Dedifferentiated amniotic fluid mesenchymal stem cell (primary cell): ENCODE results near the gene PIK3C2B.
"Not testable (repeated sequence)": the region's sequence is repeated elsewhere in the genome, so short reads cannot be mapped to it uniquely, and the experiment has no call there.

Experiments used
- DNase-seq: peaks from one replicate; pipeline ENCODE4 v3.0.0-alpha.2; 2016; ENCODE audit errors: extremely low spot score

Gene PIK3C2B

DNA sequence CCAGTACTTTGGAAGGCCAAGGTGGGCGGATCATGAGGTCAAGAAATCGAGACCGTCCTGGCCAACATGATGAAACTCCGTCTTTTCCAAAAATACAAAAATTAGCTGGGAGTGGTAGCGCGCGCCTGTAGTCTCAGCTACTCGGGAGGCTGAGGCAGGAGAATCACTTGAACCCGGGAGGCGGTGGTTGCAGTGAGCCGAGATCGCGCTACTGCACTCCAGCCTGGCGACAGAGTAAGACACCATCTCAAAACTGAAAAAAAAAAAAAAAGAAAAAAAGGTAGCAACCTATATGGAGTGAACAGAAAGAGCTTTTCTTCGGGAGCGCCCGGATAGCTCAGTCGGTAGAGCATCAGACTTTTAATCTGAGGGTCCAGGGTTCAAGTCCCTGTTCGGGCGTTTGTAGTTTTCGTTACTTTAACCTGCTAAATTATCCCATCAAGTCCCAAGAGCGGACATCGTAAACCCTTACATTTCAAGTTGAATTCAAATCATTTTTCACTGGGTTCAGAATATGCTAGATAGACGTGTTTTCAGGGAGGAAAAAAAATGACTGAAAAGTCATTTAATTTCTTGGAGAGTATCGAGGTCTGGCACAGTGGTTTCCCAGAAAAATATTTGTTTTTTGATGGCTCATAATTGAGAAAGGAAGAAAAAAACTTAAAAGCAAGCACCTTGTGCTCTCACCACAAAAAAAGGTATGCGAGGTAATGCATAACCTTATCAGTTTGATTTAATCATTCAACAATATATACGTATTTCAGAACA is 11.8 kb upstream of the PIK3C2B start:
- DNase-seq = peak; percentile 95

- DNase-seq = no peak
These were observed 11.1 kb upstream of the PIK3C2B start for GRCh38 chr1:204505674-204506200.

- no peak for DNase-seq
These were observed 9.4 kb upstream of the PIK3C2B start for GRCh38 chr1:204503913-204504519.

- peak; percentile 93 for DNase-seq
These were observed 8.7 kb upstream of the PIK3C2B start for GRCh38 chr1:204503122-204503912.

GRCh38 chr1:204502241-204502640 is 7.6 kb upstream of the PIK3C2B start:
- DNase-seq = no peak

DNA sequence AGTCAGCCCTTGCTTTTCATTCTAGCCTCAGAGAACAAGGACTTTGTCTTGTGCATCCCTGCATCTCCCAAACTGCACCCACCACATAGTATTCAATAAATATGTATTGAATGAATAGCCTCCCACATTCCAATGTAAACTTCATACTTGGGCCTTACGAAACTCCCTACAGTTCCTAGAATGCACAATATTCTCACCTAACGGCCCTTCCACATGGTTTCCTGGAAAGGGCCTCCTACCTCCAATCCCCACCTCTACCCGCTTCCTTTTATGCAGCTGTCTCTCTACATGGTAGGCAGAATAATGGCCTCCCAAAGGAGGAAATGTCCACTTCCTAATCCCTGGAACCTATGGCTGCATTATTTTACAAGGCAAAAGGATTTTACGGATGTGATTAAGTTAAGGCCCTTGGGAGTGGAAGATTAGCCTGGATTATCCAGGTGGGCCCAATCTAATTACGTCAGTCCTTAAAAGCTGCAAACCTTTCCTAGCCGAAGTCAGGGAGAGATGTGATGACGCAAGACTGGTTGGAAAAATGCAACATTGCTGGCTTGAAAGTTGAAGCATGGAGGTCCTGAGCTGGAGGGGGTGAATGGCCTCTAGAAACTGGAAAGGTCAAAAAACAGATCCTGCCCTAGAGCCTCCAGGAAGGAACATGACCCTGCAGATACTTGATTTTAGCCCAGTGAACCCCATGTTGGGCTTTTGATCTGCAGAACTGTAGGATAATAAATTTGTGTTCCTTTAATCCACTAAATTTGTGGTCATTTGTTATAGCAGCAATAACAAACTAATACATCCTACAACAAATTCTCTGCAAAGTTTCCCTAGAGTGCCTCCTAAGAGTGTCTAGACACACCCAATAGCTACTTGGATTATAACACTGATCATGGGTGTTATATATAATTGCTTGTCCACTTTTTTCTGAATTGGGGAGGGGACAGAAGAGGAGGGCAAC is 5.2 kb upstream of the PIK3C2B start:
- no peak for DNase-seq

GRCh38 chr1:204498981-204499380 is 4.4 kb upstream of the PIK3C2B start:
- DNase-seq = no peak

GRCh38 chr1:204495777-204496176 is 1.2 kb upstream of the PIK3C2B start:
- DNase-seq = no peak

DNA sequence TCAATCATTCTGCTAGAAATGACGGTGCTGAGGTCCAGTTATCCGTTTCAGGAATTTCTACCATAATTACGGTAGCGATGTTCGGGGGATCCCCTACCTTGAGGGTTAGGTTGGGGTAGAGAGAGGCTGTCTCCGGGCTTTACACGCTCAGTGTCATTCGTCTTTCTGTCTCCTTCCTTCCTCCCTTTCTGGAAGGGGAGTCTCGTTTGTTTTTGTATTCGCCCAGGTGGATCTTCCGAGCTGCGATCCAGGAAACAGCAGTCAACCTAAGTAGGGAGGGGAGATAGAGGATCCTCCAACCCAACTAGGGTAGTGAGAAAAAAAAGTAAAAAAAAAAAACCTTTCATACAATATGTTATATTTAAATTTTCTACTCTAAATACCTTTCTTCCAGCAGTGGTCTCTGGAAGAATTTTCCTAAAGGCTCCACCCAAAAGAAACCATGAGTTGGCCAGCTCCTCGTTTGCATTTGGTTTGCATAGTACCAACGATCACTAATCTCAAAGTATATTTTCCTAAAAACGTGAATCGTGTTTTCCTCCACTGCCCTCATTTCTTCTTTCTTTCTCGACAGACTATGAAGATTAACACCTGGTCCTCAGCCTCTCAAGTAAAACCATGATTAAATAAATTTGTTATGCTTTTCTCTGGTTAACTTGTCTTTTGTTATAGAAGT is 611 bp upstream of the PIK3C2B start:
- no peak for DNase-seq

DNA sequence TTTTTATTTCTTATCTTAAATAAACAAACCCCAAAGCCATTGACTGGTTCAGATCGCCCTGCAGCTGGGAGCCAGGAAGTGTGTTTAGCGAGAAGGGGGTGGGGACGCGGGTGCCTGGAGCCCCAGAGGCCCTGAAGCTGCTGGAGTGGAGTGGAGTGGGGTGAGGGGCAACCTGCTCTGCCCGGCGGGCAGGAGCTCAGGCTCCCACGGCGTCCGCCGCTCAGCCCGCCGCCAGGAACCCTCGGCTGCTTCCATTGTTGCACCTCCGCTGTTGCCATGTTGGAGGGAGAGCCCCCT is 673 bp downstream of the PIK3C2B start:
- no peak for DNase-seq

GRCh38 chr1:204493145-204493983 is 1.2 kb downstream of the PIK3C2B start:
- peak; percentile 69 for DNase-seq

DNA sequence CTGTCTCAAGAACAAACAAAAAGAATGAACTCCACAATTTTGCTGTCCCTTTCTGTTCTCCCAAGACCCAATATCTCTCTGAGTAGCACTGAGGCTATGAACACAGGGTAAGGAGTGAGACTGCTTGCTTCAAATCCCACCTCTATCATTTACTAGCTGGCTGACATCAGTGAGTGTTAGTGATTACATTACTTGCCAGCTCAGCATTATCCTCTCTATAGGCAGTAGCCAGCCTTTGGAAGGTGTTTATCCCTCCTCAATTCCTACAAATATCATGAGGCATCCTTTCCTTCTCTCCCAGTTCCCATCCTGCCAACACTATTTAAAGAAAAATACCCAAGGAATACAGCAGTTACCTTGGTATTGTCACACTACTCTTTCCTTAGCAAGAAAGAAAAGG is 3.0 kb downstream of the PIK3C2B start:
- DNase-seq = no peak

- peak; percentile 25 for DNase-seq
These were observed 7.4 kb downstream of the PIK3C2B start for GRCh38 chr1:204487256-204487615.

GRCh38 chr1:204486513-204487255 is 7.9 kb downstream of the PIK3C2B start:
- DNase-seq = not testable (repeated sequence)

DNA sequence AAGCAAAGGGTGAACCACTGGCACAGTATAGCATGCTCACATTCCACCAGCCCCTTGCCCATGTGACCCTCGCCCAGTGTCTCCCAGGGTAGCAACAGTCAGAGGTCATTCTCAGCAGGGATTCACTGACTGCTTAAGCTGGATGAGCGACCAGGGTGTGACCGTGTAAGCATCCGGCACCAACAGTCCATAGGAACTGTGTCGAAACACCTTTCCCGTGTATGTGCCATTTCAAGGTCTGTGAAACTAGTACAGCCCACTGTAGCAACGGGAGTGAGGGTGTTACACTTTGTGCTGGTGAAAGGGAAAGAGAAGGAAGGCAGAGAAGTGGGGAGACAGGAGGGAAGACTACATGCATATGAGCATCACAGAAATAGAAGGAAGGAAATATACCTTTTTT is 10.8 kb downstream of the PIK3C2B start:
- no peak for DNase-seq

DNA sequence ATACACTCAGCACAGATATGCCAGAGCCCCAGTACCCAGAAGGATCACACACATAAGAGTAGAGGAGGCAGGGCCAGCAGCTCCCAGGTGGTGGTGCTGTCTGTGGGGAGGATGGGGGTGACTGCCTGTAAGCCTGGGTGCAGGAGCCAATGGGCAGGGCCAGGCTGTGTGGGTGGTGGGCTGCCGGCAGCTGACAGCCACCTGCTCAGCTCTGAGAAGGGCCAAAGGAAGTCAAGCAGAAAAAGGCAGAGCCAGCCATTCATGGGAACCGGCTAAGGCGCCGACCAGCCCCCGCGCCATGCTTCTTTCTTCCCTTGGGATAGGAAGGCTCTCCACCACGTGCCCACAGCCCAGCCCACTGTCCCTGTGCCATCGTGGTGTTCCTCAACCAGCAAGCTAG is 14.1 kb downstream of the PIK3C2B start:
- DNase-seq = no peak

DNA sequence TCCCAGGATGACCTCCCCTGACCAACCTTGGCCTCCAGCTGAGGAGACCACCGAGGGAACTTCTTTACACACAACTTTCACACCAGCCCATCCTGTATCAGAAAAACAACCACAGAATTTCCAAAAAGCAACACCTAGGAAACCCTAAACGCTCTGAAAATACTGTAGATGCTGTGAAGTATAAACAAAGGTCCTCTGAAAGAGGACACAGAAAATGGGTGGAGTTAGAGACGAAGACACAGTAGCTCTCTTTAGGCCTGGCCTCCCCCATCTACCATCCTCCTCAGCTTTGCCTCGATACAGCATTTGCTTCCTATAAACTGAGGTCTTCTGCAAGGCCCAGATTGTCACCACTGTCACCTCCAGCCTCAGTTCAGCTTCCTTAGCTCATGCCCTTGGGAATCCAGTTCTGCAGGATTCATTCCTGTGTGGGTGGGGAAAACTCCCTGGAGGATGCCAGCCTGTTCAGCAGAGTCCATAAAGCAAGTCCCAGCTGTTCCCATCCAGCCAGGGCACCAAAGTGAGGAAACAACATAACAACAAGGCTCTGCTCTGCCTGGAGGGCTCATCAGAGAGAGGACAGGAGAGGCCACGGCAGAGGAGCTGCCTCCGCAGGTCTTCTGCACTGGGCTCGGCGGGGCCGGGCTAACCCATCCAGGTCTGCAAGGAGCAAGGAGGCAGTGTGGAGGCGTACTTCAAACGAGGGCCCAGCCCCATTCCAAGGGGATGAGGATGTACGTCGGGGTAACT is 15.0 kb downstream of the PIK3C2B start:
- no peak for DNase-seq

GRCh38 chr1:204478921-204479320 is 15.7 kb downstream of the PIK3C2B start:
- DNase-seq = no peak
